ENCODE measurements around the gene SHE. TPM values are rescaled to one million over a fixed set of nuclear protein-coding genes. Genes with fewer than 3 reads are reported as not detected.

The SHE gene
- polyA plus RNA-seq, 1 donor from 2014 or later = 0.04 TPM

DNA sequence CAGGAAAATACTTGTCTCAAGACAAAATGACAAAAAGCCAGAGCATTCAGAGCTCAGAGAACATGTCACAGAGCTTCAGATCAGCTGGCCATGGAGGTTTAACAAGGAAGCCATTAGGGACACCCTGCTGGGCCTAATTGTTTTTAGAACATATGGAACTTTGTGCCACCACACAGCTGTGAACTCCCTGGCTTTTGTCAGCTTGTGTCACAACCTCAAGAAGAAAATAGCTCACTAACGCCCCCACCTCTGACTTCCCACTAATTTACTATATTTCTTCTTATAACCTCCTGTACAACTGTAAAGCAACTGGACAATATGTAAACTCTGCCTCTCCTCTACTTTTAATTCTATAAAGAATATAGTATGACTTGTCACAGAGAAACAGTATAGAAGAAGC is 21.2 kb downstream of the SHE start:
- H3K4me3 ChIP-seq (ENCODE audit: low read length) = no peak overlapping the region
- H3K9ac ChIP-seq (ENCODE audit: low read length) = no peak overlapping the region
- no peak for TF ChIP-seq TAF1 (IDR thresholded peaks at IDR 0.05; ENCODE audit: low read depth)
- peak; percentile 21 for TF ChIP-seq SMC3 (conservative IDR thresholded peaks at IDR 0.05; ENCODE audit: poor library complexity)
- TF ChIP-seq EP300 (conservative IDR thresholded peaks at IDR 0.05; ENCODE audit: poor library complexity, severe bottlenecking) = no peak
- no peak for TF ChIP-seq EZH2 (IDR thresholded peaks at IDR 0.05; ENCODE audit: borderline replicate concordance, insufficient read depth, low read length, poor library complexity, severe bottlenecking)
- TF ChIP-seq, protein P1, sequence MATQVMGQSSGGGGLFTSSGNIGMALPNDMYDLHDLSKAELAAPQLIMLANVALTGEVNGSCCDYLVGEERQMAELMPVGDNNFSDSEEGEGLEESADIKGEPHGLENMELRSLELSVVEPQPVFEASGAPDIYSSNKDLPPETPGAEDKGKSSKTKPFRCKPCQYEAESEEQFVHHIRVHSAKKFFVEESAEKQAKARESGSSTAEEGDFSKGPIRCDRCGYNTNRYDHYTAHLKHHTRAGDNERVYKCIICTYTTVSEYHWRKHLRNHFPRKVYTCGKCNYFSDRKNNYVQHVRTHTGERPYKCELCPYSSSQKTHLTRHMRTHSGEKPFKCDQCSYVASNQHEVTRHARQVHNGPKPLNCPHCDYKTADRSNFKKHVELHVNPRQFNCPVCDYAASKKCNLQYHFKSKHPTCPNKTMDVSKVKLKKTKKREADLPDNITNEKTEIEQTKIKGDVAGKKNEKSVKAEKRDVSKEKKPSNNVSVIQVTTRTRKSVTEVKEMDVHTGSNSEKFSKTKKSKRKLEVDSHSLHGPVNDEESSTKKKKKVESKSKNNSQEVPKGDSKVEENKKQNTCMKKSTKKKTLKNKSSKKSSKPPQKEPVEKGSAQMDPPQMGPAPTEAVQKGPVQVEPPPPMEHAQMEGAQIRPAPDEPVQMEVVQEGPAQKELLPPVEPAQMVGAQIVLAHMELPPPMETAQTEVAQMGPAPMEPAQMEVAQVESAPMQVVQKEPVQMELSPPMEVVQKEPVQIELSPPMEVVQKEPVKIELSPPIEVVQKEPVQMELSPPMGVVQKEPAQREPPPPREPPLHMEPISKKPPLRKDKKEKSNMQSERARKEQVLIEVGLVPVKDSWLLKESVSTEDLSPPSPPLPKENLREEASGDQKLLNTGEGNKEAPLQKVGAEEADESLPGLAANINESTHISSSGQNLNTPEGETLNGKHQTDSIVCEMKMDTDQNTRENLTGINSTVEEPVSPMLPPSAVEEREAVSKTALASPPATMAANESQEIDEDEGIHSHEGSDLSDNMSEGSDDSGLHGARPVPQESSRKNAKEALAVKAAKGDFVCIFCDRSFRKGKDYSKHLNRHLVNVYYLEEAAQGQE (IDR thresholded peaks at IDR 0.05; ENCODE audit: borderline replicate concordance) = no peak
- TF ChIP-seq RAD21 (conservative IDR thresholded peaks at IDR 0.05) = no peak
- TF ChIP-seq POLR2AphosphoS5 (IDR thresholded peaks at IDR 0.05) = no peak
- TF ChIP-seq, protein P2, sequence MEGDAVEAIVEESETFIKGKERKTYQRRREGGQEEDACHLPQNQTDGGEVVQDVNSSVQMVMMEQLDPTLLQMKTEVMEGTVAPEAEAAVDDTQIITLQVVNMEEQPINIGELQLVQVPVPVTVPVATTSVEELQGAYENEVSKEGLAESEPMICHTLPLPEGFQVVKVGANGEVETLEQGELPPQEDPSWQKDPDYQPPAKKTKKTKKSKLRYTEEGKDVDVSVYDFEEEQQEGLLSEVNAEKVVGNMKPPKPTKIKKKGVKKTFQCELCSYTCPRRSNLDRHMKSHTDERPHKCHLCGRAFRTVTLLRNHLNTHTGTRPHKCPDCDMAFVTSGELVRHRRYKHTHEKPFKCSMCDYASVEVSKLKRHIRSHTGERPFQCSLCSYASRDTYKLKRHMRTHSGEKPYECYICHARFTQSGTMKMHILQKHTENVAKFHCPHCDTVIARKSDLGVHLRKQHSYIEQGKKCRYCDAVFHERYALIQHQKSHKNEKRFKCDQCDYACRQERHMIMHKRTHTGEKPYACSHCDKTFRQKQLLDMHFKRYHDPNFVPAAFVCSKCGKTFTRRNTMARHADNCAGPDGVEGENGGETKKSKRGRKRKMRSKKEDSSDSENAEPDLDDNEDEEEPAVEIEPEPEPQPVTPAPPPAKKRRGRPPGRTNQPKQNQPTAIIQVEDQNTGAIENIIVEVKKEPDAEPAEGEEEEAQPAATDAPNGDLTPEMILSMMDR (IDR thresholded peaks at IDR 0.05; ENCODE audit: poor library complexity, severe bottlenecking) = peak; percentile 14
- no peak for TF ChIP-seq MXI1 (conservative IDR thresholded peaks at IDR 0.05; ENCODE audit: poor library complexity, severe bottlenecking)
- H3K4me2 ChIP-seq (ENCODE audit: low read length) = no peak overlapping the region
- H3K79me2 ChIP-seq (replicated peaks; ENCODE audit: insufficient read depth, low read length) = no peaks in the 10 kb centered on the region
- H3K27me3 ChIP-seq (ENCODE audit: insufficient read depth, low read depth, low read length) = no peaks in the 10 kb centered on the region
- no peaks in the 10 kb centered on the region for H3K36me3 ChIP-seq (ENCODE audit: insufficient read depth, low read length)
- H3K9me3 ChIP-seq (ENCODE audit: low read length) = no peaks in the 10 kb centered on the region
- no peak overlapping the region for H2AFZ ChIP-seq (ENCODE audit: low read depth, low read length)
- no peaks in the 10 kb centered on the region for H4K20me1 ChIP-seq (ENCODE audit: insufficient read depth)
- no peaks in the 10 kb centered on the region for H3F3A ChIP-seq (ENCODE audit: insufficient read depth, low read length, poor library complexity, severe bottlenecking)
- H3K9me2 ChIP-seq (ENCODE audit: insufficient read depth, low read length) = no peaks in the 10 kb centered on the region
- peak overlapping the region; percentile 24 for H3K27ac ChIP-seq (ENCODE audit: low read length)

DNA sequence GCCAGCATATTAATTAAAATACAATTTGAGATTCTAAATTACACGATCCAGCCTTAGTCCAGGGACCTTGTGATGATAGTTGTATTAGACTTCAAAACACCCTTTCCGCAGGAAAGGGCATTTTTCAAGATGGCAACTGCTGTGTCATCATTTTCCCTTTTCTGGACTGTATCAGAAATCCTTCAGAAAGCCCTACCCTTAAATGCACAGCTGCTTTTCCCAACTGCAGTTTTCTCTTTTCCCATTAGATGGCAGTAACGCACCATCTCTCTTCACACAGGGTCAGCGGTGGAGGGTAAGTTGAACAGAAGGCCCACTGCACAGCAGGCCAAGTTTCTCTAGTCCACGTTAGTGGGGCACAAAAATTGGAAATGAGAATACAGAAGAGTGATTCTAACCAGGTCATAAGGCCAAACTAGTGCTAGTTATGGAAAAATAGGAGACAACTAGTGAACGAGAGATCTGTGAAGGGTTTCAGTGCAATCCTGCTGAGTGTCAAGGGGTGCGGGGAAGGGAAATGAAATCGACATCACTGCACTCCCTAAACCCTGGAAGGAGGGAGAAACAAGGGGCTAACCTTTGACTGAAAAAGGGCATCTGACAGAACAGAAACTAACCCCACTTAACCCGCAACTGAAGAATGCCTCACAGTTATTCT is 22.3 kb downstream of the SHE start:
- no peak overlapping the region for H3K4me3 ChIP-seq (ENCODE audit: low read length)
- no peaks in the 10 kb centered on the region for H4K20me1 ChIP-seq (ENCODE audit: insufficient read depth)
- H3K27ac ChIP-seq (ENCODE audit: low read length) = no peak overlapping the region
- no peak overlapping the region for H3K9ac ChIP-seq (ENCODE audit: low read length)
- no peaks in the 10 kb centered on the region for H3K9me3 ChIP-seq (ENCODE audit: low read length)
- no peaks in the 10 kb centered on the region for H3K27me3 ChIP-seq (ENCODE audit: insufficient read depth, low read depth, low read length)
- H3F3A ChIP-seq (ENCODE audit: insufficient read depth, low read length, poor library complexity, severe bottlenecking) = no peaks in the 10 kb centered on the region
- no peak overlapping the region for H2AFZ ChIP-seq (ENCODE audit: low read depth, low read length)
- no peak overlapping the region for H3K4me2 ChIP-seq (ENCODE audit: low read length)
- H3K36me3 ChIP-seq (ENCODE audit: insufficient read depth, low read length) = no peaks in the 10 kb centered on the region
- H3K9me2 ChIP-seq (ENCODE audit: insufficient read depth, low read length) = no peaks in the 10 kb centered on the region
- TF ChIP-seq, protein P2 (IDR thresholded peaks at IDR 0.05; ENCODE audit: poor library complexity, severe bottlenecking) = peak; percentile 97
- TF ChIP-seq EZH2 (IDR thresholded peaks at IDR 0.05; ENCODE audit: borderline replicate concordance, insufficient read depth, low read length, poor library complexity, severe bottlenecking) = no peak
- TF ChIP-seq SMC3 (conservative IDR thresholded peaks at IDR 0.05; ENCODE audit: poor library complexity) = peak; percentile 90
- peak; percentile 15 for TF ChIP-seq MXI1 (conservative IDR thresholded peaks at IDR 0.05; ENCODE audit: poor library complexity, severe bottlenecking)
- TF ChIP-seq, protein P1 (IDR thresholded peaks at IDR 0.05; ENCODE audit: borderline replicate concordance) = no peak
- peak; percentile 97 for TF ChIP-seq RAD21 (conservative IDR thresholded peaks at IDR 0.05)
- H3K79me2 ChIP-seq (replicated peaks; ENCODE audit: insufficient read depth, low read length) = no peaks in the 10 kb centered on the region
